Activated naive CD4-positive, alpha-beta T cell treated with anti-CD3 and anti-CD28 coated beads, Interleukin-2, amount 10 ng/mL, durations not matched to agents 7 days and 5 days (primary cell): Measurements from ENCODE around the gene FBLN7.

ENCODE experiments used
- CTCF ChIA-PET: fragments of 350-600 bp; sonication (Branson Sonifier 250); formaldehyde crosslinking; loops from one replicate; lab custom pipeline; 2021; ENCODE audit warnings: antibody characterized with exemption; lab: Charles Lee
- DNase-seq: peaks from one replicate; pipeline ENCODE4 v3.0.0-alpha.2; 2020
- H3K27ac Mint-ChIP-seq: one replicate; pipeline ENCODE4 v1.8.0; 2021; ENCODE audit warnings: mild to moderate bottlenecking, moderate library complexity, mixed read lengths
- H3K27me3 Mint-ChIP-seq: one replicate; pipeline ENCODE4 v1.8.0; 2021; ENCODE audit warnings: mild to moderate bottlenecking, mixed read lengths
- H3K36me3 Mint-ChIP-seq: one replicate; pipeline ENCODE4 v1.8.0; 2021; ENCODE audit warnings: mixed read lengths
- H3K4me1 Mint-ChIP-seq: one replicate; pipeline ENCODE4 v1.8.0; 2021; ENCODE audit warnings: mixed read lengths
- H3K4me3 Mint-ChIP-seq: one replicate; pipeline ENCODE4 v1.8.0; 2021; ENCODE audit warnings: mild to moderate bottlenecking, moderate library complexity, mixed read lengths
- H3K9me3 Mint-ChIP-seq: one replicate; pipeline ENCODE4 v1.8.0; 2021; ENCODE audit warnings: mixed read lengths

FBLN7 gene

DNA sequence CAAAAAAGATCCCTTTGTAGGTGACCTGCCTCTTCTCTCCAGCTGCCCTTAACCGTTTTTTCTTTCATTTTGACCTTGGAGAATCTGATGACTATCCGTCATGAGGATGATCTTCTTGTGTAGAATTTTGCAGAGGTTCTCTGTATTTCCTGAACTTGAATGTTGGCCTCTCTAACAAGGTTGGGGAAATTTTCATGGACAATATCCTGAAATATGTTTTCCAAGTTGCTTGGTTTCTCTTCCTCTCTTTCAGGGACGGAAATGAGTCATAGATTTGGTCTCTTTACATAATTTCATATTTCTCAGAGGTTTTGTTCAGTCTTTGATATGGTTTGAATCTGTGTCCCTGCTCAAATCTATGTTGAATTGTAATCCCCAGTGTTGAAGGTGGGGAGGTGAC lies 82.6 kb downstream of the FBLN7 start:
- peaks cover 13% of the 10 kb centered on the region for H3K9me3 Mint-ChIP-seq
- H3K4me1 Mint-ChIP-seq, result no peaks in the 10 kb centered on the region
- peaks cover 42% of the 10 kb centered on the region for H3K36me3 Mint-ChIP-seq
- CTCF ChIA-PET, result interaction anchor here (1.0 kb wide), 1 partner anchor 99 kb away, joined by 3 read pairs; no protein-coding TSS in a partner anchor
- no peak for DNase-seq
- no peak overlapping the region for H3K27ac Mint-ChIP-seq
- H3K4me3 Mint-ChIP-seq, result no peak overlapping the region
- no peaks in the 10 kb centered on the region for H3K27me3 Mint-ChIP-seq

DNA sequence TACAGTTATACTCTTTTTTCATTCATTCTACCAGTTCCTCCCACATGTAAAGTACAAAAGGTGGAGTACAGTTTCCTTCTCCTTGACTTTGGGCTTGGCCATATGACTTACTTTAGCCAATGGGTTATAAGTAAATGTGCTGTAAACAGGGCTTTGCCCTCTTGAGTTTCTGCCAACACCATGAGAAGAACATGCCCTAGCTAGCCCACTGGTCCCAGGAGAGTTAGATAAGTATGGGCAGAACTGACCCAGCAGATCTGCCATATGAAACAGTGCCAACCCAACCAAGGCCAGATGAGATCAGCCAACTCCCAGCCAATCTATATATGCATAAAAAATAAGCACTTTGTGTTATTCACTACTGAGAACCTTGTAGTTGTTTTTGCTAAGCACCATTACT lies 91.2 kb downstream of the FBLN7 start:
- CTCF ChIA-PET, result no interaction called here
- H3K36me3 Mint-ChIP-seq, result peaks cover 43% of the 10 kb centered on the region
- no peak overlapping the region for H3K4me3 Mint-ChIP-seq
- H3K27me3 Mint-ChIP-seq, result no peaks in the 10 kb centered on the region
- peaks cover 1% of the 10 kb centered on the region for H3K9me3 Mint-ChIP-seq
- DNase-seq, result no peak
- peaks cover 6% of the 10 kb centered on the region for H3K4me1 Mint-ChIP-seq
- no peak overlapping the region for H3K27ac Mint-ChIP-seq

DNA sequence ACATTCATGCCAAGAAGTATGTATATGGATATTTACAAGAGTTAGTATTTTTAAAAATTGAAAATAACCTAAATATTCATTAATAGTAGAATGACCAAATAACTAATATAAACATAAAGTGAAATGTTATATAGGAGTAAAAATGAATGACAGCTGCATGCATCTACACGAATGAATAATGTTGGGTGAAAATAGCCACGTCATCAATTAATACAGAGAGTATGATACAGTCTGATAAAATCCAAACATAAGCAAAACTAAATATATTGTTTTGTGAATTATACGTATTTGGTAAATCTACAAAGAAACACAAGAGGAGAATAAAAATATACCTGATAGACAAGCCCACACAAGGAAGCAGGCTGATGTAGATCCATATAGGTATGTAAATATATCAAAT lies 92.2 kb downstream of the FBLN7 start:
- Mint-ChIP-seq H3K27ac (no peak overlapping the region), H3K36me3 (peaks cover 38% of the 10 kb centered on the region), H3K9me3 (peaks cover 1% of the 10 kb centered on the region), H3K27me3 (no peaks in the 10 kb centered on the region), H3K4me1 (peaks cover 6% of the 10 kb centered on the region), H3K4me3 (no peak overlapping the region)
- CTCF ChIA-PET, result no interaction called here
- no peak for DNase-seq
